Eye (tissue), 1 donor: ENCODE data around the gene MAP2K4.

Experiments used
- DNase-seq: peaks from one replicate; pipeline ENCODE4 v3.0.0-alpha.2; 2015

MAP2K4 gene

GRCh38 chr17:12040478-12040877, 19.8 kb downstream of the MAP2K4 start:
- DNase-seq = no peak

- DNase-seq = no peak
Measured at GRCh38 chr17:12041312-12041711, 20.6 kb downstream of the MAP2K4 start.

- no peak for DNase-seq
Measured at GRCh38 chr17:12043702-12044101, 23.0 kb downstream of the MAP2K4 start.

DNA sequence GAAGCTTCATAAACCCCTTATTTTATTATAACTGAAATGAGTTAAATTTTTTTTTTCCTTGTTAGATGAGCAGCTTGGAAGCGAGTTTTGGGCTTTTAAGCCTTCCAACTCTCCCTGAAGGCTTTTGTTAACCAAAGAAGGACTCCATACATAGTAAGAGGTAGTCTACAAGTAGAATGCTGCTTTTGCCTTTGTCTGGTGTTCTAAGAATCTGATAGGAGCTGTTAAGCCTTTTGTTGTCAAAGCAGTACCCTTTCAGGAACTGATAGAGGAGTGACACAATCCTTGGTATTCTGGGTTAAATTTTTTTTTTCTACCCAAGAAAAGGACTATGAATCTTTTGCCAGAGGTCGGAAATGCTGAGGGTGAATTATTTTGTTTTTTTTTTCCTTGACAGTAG, 26.1 kb downstream of the MAP2K4 start:
- no peak for DNase-seq

- no peak for DNase-seq
Measured at GRCh38 chr17:12047681-12048376, 27.2 kb downstream of the MAP2K4 start.

GRCh38 chr17:12048843-12049473, 28.3 kb downstream of the MAP2K4 start:
- DNase-seq = no peak

- no peak for DNase-seq
Measured at GRCh38 chr17:12050646-12051225, 30.1 kb downstream of the MAP2K4 start.

DNA sequence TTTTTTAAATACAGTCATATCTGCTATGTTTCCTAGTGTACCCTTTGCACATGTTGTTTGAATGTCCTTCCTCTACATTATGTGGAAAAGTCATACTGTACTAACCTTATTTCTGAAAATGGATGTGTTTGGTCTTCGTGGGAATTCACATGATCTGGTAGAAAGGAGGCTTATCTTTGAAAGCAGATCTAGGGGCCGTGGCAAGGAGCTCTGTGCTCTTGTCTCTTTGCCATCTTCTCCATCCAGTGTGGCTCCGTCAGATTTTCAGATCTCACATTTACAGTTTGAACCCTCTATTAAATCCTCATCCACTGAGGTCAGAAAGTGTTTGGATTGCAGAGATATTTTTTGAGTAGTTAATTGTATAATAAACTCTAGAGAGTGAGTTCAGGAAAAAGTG, 32.9 kb downstream of the MAP2K4 start:
- no peak for DNase-seq

DNA sequence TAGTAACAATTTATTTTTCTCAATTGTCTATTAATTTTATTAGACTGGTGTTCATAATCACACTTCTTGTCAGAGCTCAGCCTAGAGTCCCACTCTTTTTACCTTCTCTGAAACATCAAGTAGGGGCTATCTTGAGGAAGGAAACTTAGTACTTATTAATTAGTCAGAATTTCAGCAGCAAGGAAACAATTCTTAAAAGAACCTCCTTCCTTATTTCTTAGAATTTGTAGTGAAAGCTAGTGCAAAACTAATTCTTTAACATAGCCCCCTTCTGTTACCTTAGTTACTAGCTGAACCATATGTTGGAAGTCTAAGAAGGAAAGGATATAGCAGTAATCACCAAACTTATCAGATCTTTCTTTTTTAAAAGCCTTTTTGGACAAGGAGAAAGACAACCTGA, 35.2 kb downstream of the MAP2K4 start:
- no peak for DNase-seq

DNA sequence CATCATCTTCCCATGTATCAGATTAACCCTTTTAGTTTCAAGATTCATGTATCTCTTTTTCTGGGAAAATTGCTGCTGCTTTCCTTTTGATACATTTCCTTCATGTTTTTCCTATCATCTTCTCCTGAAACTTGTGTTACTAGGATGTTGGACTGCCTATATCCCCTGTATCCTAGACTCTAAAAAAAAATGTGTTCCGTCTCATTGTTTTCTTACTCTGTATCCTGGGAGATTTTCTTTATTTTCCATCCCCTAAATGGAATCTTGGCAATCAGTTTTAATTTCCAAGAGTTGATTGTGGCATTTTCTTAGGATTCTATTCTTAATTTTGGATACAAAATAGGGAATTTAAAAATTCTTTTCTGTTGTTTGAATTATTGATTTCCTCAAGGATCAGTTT, 36.8 kb downstream of the MAP2K4 start:
- DNase-seq = no peak

DNA sequence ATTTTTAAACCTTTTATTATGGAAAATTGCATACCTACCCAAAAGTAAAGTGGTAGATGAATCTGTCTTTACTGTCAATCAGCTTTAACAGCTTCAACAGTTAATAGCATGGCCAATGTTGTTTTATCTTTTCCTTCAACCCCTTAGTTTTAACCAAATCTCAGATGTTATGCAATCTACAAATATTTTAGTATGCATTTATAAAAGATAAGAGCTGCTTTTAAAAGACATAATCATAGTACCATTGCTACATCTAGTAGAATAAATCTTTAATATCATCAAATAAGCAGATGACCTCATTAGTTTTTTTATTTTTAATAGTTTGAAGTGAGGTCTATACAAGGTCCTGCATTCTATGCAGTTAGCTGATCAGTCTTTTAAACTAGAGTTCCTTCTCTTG, 37.9 kb downstream of the MAP2K4 start:
- no peak for DNase-seq

DNA sequence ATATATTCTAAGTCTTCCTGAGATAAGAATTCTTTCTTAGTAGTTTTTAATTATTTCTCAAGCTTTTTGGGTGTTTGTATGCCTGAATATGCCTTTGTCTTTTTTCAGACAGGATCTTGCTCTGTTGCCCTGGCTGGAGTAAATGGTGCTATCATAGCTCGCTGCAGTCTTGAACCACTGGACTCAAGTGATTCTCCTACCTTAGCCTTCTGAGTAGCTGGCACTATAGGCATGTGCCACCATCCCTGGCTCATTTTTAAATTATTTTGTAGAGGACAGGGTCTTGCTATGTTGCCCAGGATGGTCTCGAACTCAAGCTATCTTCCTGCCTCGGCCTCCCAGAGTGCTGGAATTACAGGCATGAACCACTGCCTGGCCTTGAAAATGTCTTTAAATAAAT, 41.6 kb downstream of the MAP2K4 start:
- no peak for DNase-seq

DNA sequence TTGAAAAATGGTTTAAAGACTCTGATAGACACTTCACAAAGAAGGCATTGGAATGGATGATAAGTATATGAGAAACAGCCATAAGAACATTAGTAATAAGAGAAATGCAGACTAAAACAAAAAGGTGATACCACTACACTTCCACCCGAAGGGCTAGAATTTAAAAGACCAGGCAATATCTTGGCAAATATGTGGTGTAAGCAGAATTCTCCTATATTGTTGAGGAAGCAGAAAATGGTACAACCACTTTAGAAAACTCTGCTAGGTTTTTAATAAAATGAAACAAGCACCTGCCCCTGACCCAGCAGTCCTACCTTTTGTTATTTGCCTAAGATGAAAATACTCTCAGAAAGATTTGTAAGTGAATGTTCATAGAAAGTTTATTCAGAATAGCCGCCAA, 43.7 kb downstream of the MAP2K4 start:
- no peak for DNase-seq

DNA sequence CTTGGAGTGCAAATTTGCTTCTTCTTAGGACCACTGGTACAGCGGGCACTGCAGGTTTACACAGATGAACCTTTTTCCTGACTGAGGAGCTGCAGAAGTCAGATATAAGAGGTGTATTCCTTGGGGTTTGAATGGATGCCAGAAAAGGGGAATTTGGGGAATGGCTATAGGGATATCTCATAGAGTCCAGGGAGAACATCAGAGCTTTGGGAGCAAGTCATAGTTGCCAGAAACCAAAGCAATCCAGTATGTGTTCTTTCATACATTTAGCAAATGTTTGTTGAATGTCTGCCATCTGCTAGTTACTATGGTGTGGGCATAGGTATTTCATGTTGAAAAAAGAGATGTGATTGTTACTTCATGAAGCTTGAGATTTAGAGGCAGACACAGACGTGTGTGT, 46.8 kb downstream of the MAP2K4 start:
- DNase-seq = no peak

DNA sequence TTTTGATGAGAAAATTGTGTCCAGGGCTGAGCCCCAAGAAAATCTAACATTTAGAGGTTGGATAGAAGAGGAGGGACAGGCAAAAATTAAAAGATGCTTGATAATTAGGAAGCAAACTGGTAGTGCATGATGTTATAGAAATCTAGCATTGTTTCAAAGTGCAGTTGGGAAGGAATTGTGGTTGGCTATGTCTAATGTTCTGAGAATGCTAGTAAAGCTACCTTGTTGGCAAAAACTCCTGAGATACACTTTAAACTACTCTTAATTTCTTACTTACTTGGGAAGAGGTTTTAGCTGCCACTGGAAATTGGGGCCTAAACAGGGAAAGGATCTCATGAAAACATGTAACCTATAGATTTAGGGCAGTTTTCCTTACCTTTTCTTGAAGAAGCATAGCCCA, 48.3 kb downstream of the MAP2K4 start:
- DNase-seq = no peak

DNA sequence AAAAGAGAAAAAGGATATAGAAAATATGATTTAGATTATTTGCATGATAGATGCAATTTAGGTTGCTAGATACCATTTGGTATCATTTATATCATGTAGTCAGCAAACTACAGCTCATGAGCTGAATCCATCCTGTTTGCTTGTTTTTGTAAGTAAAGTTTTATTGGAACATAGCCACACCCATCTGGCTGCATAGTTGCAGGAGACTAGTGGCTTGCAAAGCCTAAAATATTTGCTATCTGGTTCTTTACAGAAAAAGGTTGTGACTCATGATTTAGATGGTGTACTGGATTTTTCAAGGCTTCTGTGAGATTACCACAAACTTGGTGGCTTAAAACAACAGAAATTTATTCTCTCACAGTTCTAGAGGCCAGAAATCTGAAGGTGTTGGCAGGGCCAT, 49.9 kb downstream of the MAP2K4 start:
- DNase-seq = no peak

DNA sequence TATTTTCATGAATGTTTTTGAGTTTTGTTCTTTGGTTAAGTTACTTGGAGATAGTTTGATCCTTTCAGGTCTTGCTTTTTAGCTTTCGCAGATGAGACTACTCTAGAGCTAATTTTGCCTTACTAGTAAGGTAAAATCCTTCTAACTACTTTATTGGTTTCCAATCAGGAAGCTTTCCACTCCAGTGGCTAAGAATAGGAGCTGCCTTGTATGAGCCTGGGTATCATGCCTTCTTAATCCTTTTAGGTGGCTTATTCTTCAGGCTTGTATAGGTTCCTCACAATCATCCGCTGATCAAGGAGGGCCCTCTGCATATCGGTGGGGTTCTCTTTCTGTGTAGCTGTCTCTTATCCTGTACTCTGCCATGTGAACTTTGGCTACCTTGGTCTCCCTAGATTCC, 53.7 kb downstream of the MAP2K4 start:
- DNase-seq = no peak

DNA sequence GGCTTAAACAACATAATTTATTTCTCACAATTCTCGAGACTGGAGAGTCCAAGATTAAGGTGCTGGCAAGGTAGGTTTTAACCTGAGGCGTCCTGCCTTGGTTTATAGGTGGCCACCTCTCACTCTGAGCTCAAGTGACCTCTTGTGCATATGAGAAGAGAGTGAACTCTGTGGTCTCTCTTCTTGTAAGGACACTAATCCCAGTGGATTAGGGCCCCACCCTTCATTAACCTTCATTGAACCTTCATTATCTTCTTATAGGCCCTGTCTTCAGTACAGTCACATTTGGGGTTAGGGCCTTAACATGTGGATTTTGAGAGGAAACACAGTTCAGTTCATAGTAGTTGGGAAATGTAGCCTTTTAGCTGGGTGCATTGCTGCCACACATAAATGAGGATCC, 57.1 kb downstream of the MAP2K4 start:
- no peak for DNase-seq

DNA sequence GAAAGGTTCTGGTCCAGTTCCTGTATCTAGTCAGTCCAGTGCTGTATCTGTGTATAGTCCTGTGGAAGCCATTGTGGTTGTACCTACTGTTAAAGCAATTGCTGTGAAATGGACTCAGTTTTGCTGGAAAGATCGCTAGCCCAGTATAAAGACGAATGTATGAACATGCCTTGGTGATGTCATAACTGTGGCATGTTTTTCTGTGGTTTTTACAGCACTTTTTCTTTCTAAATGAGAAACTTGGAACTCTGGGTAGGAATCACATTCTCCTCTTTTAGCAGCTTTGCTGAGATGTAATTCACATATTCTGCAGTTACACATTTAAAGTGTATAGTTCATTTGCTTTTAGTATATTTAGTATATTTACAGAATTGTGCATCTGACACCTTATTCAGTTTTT, 58.1 kb downstream of the MAP2K4 start:
- DNase-seq = no peak

GRCh38 chr17:12081720-12082119, 61.0 kb downstream of the MAP2K4 start:
- no peak for DNase-seq

DNA sequence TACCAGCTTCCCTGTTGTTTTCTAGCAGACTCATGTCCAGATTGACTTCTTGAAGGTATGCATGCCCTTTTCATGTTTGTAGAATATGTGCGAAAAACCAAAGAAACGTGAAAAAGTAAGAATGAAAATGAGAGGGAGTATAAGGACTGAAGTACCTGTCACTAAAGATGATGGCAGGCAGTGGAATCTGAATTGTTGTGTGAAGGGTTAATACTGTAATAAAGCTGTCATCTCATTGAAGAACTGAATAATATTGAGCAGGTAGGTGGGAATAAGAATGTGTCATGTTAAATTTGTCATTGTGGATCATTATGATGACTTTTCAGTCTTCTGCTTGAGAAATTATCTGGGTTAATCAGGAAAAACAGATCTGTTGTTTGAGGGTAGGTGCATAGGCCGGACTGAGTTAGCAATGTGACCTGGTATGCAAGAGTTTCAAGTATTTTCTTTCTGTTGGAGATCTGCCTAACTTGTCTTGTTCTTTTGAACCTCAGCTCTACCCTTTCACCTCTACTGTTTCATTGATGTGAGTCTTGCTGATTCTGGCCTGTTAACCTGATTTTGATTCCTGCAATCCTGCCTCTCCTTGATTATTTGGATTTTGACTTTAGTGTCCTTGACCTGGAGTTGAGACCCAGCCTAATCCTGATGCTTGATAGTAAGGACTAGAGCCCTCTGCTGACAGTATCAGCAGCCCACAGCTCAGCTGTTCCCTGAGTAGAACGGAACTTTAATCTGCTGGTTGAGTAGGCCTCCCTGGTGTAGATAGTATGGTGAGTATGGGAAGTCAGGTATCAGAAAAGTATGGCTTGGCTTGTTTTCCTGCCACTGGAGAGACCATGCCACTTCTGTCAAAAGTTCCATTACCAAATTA, 64.6 kb downstream of the MAP2K4 start:
- DNase-seq = no peak

DNA sequence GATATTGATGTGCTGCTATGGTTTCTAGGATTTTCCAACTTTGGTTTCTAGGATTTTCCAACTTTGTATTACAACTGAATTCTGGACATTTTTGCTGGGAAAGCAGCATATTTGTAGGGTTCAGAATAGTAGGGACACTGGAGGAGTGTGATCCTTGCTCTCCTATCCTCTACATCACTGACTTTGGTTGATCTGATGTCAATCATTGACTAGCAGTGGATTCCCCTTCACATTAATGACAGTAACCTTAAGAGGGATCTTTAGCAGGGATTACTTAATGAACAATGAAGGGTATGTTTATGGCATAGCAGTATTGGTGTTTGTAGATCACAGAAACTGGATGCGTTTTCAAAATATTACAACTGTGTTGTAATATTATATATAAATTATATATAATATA, 67.4 kb downstream of the MAP2K4 start:
- DNase-seq = no peak

DNA sequence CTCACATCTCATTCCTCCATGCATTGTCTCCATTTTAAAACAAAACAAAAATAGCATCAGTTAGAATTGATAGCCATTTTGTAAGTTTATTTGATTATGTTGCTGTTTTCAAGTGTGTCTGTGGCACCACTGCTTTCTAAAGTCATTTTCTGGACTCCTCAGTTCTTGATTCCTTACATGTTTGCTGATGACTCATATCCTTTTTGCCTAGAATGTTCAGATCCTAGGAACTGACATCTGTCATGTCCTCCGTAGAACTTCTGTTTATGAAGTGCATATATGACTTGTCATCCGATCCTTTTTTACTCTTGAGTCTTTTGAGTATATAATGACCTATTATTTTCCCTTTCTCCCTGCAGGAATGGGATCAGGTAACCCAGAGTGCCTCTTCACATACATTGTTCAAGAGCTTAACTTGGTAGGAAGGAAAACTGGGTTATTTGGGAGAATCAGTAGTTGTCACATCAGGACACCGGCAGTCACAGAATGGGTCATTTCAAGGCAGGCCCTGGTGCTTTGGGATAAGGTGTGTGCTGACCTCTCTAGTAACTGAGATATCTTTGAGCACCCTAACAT, 69.2 kb downstream of the MAP2K4 start:
- no peak for DNase-seq
